Left lobe of liver (tissue), 2 donors: Measurements from ENCODE around the gene FXYD4. TPM values are rescaled to one million over a fixed set of nuclear protein-coding genes. Genes with fewer than 3 reads are reported as not detected.

Source experiments
- ATAC-seq: fragments of 200-7000 bp; cut with Tn5 transposase; one replicate; pipeline ENCODE4 v1.9.1; 2020; ENCODE audit warnings: mild to moderate bottlenecking, moderate library complexity
- DNase-seq: peaks from one replicate; pipeline ENCODE4 v3.0.0-alpha.2; 2020; ENCODE audit warnings: low spot score
- total RNA-seq: library from RNA; stranded (reverse); gene quantifications from one replicate; pipeline ENCODE4 v1.2.1, GENCODE V29; 2021
- donor health status: DM: no; HTN: no; CAD: no; lungs with moderate emphysema.
- donor health status: DM: no; HTN: yes; CAD: no.

FXYD4 gene
- total RNA-seq, 1 donor from 2014 or later, result not detected

DNA sequence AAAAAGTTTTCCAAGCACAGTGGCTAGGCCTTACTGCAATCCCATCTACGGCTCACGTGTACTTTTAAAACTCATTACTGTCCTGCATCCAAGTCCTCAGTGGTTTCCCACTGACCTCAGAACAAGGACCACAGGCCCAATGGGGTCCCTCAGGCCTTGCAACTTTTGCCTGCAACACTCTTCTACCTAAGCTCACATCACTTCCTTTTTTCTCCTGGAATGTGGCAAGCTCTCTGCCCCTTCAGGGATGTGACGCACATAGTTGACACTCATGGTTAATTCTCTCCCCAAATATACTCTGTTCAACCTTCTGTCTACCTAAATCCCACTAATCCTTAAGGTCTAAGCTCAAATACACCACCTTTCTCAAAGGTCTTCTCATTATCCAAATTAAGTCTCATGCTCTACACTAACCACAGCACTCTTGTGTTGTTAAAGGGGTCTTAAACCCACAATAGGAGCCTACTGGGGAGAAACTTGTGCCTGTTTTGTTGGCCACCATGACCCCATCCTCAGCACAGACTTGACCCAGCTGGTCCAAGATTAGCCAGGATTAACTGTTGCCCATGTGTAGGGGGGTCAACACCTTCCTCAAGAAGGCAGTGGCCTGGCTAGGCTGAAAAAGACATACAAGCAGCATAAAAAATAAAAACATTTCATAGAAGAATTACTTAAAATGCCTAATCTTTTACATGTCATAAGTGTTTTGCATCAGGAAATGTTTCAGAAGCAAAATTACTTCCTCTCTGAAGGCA, 22.3 kb downstream of the FXYD4 start:
- DNase-seq (no peak), ATAC-seq (no peak)

DNA sequence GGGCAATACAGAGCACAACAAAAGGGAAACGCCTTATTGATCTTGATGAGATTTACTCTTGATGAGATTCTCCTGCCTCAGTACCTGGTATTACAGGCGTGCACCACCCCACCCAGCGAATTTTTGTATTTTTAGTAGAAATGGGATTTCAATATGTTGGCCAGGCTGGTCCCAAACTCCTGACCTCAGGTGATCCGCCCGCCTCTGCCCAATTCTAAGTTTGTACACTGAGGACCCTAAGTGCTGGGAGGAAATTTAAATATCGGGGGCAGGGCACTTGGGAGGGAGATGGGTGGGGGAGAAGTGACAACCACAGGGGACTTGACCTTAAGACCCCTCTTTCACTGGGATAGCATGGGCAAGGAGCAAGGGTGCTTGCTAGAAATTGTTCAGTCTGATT, 23.4 kb downstream of the FXYD4 start:
- DNase-seq, result no peak
- no peak for ATAC-seq

DNA sequence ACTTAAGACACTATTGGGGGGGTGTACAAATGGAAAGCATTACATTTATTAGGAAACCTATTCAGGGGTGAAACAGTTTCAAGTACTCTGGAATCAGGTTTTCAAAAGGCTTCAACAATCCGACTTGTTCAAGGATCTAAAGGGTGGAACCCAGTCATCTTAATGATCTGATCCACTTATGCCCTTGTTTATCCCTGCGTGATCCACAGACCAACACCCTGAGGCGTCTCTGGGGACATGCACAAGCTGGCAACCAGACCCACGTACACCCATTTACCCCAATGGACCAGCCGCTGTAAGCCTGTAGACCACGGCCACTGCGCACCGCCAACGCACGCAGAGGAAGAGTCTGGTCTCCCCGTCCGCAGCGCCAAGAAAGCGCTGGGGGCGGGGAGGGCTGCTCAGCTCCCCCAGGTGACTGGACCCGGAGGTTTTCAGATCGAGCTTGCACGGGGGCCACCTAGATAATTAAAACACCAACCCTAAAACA, 24.2 kb downstream of the FXYD4 start:
- DNase-seq, result no peak
- ATAC-seq, result peak; percentile 1

DNA sequence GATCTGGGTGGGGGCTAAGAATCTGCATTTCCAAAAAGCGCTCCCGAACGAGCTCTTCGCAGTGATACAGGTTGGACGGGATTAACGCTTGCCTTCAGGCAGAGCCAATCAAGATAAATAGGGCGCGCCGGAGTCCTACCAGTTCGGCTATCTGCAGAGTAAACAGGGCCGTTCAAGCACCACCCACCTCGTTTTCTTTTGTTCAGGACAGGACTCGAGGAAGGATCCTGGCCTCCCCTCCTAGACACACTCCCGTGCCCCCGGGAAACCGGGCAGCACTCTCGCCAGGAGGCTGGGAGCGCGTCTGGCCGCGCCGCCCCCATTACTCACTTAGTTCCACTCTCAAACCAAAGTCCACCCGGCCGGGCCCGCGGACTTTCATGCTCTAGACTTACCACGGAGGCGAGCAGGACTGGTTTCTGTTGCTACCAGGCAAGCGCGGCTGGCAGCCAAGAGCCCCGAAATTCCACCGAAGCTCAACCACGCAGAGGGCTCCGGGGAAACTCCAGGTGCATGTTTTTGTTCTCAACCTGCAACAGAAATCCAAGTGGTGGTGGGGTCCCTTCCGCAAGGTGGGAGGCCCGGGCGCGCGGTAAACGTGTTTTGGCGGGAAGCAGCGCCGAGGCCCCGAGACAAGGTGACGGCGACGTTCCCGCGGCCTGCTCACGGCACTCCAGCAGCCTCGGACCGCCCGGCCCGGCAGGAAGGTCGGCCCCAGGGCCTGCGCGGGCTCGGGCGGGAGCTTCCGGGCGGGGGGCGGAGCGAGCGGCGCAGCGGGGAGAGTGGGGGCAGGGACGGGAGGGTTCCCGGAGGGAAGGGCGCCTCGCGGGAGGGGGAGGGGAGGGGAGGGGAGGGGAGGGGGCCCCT, 24.9 kb downstream of the FXYD4 start:
- peak; percentile 84 for ATAC-seq
- peak; percentile 87 for DNase-seq

DNA sequence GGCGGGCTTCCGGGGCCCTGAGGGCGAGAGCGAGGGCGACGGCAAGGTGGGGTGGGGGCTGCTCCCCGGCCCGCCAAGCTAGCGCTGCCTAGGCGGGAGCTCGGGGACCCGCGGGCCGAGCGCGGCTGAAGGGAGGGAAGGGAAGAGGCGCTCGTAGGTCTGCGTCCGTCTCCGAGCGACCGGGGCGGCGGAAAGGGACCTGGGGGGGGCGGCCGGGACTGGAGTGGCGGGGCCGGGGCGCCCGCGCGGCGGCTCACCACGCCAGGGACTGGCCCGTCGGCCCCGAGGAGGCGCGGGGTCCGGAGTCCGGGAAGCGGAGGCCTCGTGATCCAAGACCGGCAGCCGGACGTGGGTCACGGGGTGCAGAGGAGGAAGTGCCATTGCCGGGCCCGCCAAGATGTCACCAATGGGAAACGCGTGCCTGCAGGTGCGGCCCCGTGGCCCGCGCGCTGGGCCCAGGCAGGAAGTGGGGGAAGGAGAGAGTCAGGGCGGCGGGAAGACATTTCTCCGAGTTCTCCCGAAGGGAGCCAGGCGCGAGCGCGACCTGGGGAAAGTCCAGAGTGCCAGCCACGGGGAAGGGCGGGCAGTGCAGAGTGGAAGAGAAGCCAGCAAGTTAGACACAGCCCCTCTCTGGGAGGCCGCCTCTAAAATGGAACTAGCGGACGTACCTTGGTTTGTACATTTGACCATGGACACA, 25.6 kb downstream of the FXYD4 start:
- ATAC-seq (peak; percentile 76), DNase-seq (peak; percentile 98)

DNA sequence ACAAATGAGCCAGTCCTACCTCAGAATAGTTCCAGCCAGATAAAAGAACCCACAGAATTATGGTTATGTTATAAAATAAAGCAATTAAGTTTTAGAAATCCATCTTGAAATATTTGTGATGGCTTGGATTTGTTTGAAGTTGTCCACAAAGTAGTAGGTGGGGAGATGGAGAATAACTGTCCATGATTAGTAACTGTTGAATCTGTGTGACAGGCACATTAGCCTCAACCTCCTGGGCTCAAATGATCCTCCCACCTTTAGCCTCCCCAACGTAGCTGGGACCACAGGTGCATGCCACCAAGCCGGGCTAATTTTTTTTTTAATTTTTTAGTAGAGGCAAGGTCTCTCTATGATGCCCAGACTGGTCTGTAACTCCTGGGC, 27.5 kb downstream of the FXYD4 start:
- no peak for DNase-seq
- ATAC-seq, result no peak

DNA sequence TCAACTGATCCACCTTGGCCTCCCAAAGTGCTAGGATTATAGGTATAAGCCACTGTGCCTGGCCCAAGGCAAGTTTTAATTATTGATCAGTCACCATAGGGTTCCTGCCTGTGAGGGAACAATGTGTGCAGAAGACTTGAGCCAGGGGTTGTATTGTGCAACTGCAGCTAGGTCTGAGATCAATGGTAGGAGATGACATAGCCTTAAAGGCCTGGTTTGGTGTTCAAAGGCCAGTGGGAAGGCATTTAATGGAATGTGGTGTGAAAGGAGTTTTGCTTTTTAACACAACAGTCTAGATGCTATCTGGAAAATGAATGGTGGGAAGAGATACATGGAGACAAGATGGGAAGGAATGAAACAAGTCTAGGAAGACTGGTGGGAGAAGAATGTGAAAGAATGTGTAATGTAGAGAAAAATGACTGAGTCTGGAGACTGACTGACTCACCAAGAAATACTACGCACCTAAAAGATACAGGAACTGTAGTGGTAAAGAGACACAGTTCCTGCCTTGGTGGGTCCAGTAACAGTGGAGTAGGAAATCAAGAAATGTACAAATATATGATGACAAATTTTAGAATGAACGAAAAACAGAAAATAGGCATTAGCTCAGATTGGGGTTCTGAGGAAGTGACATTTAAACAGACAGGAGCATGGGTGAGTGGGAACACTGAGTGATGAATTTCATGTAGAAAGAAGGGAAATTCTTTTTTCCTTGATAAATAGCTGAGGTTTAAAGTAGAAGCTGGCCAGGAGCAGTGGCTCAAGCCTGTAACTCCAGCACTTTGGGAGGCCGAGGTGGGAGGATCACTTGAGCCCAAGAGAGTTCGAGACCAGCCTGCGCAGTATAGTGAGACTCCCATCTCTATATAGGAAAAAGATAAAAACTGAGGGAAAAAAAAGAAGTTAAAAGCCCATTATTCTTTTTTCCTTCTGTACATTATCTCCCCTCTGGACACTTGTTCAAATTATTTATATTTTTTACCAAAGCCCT, 28.2 kb downstream of the FXYD4 start:
- peak; percentile 70 for DNase-seq
- ATAC-seq, result peak; percentile 14

DNA sequence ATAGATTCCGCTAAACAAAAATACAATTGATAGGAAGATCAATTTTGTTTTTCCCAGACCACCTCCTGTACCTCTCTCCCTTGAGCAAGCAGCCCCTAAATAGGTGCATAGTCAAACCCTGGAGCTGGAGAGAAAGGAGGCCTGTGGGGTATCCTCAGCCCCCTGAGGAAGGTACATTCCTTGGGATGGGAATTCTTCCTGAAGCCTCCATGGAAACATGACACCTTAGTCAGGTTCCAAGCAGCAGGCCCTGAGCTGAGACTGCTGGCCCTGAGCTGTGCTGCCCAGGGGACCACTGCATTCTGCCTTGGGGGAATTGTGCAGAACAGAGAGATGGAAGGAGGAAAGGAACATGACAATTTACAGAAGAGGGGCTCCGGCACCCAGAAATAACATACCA, 30.2 kb downstream of the FXYD4 start:
- no peak for ATAC-seq
- DNase-seq, result no peak

DNA sequence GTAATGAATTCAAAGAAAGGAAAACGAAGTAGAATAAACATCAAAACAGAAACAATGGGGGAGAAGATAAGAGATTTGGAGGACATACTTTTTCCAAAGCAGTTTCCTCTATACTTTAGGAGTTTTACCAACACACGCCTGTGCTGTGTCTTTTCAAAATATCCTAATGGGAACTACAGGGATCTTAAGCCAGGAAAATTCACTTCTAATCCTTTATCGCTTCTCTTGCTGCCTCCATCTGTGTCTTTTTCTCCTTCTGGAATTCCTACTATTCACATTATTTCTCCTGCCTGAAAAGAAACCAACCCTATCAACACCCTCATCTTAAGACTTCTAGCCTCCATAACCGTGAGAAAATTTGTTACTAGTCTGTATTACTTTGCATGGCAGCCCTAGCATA, 30.7 kb downstream of the FXYD4 start:
- no peak for ATAC-seq
- DNase-seq, result no peak

DNA sequence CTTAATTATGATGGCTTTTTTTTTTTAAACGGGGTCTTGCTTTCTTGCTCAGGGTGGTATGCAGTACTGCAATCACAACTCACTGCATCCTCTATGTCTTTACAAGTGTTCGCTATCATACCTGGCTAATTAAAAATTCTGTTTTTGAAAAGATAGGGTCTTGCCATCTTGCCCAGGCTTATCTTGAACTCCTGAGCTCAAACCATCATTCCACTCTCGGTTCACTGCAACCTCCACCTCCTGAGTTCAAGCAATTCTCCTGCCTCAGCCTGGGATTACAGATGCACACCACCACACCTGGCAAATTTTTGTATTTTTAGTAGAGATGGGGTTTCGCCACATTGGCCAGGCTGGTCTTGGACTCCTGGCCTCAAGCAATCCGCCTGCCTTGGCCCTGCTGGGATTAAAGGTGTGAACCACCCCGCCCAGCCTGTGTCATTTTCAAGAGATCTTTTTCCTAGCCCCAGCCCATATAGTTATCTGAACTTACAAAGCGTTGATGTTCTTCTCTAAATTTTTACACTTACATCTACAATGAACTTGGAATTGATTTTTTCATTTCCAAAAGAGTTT, 31.5 kb downstream of the FXYD4 start:
- DNase-seq (no peak), ATAC-seq (no peak)

DNA sequence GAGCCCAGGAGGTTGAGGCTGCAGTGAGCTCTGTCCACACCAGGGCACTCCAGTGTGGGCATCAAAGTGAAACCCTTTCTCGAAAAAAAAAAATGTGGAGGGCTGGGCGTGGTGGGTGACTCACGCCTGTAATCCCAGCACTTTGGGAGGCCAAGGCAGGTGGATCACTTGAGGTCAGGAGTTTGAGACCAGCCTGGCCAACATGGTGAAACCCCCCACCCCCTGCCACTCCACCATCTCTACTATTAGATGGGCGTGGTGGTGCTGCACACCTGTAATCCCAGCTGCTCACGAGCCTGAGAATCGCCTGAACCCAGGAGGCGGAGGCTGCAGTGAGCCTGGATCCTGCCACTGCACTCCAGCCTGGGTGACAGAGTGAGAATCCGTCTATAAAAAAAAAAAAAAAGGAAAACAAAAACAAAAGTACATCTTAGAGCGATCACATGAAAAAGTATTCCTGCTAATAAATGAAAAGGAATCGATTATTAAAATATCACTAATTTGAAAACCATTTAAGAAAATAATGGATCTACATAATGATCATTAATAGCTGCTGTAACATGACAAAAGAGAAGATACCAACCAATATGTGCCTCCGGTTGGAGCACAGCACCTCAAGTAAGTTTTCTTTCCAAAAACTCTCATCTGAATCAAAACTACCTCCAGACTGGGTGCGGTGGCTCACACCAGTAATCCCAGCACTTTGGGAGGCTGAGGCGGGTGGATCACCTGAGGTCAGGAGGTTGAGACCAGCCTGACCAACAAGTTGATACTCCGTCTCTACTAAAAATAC, 32.7 kb downstream of the FXYD4 start:
- ATAC-seq (no peak), DNase-seq (no peak)

DNA sequence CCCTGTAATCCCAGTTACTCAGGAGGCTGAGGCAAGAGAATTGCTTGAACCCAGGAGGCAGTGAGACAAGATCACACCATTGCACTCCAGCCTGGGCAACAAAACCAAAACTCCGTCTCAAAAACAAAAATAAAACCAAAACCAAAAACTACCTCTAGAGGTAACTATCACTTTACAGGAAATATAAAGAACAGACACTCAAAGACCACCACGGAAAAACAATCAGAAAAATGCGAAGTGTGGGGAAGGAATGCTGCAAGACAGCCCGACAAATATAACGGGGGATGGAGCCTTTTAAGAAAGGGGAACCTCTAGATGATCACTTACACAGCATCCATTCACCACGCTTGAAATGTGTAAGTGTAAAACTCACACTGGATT, 33.3 kb downstream of the FXYD4 start:
- ATAC-seq, result no peak
- DNase-seq, result no peak

DNA sequence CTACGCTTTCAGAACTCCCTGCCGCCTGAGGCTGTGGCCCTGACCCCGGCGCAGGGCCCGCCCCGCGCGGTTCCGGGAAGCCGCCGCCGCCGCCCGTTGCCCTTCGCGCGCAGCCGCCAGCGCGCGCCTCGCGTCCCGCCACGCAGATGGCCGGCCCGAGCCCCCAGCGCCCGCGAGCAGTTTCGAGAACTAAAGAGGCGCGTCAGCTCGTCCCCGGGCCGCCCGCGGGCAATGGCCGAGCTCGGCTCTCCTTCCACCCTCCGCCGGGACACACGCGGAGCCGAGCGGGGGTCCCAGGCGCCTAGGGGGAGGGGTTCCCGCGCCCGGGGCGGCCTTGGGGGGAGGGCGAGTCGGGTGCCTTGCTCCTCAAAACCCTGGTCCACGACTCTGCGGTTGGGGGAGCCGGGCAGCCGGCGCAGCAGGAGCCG, 35.7 kb downstream of the FXYD4 start:
- peak; percentile 47 for ATAC-seq
- DNase-seq, result peak; percentile 75

DNA sequence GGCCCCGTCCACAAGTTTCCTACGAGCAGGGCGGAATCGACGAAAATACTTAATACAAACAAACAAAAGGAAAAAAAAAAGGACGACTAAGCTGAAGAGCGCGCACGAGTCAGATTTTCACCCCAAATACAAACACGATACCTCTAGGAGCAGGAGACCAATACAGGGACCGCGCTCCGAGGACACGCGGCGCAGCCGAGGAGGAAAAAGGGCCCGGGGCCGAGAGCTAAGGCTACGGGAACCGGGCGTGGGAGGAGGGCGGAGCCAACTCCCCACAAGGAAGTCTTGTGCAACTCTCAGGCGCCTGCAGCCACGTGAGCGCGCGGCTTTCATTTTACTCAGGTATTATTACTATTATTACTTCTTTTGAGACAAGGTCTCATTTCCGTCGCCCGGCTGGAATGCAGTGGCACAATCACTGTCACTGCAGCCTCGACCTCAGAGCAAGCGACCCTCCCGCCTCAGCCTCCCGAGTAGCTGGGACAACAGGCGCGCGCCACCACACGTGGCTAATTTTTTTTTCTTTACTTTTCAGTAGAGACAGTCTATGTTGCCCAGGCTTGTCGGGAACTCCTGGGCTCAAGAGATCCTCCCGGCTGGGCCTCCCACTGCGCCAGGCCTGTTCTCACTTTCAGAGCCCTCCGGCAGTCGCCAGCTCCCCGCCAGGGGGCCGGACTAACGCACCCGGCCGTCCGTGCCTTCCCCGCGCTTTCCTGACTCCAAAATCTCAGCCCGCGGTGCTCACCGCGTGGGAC, 36.3 kb downstream of the FXYD4 start:
- ATAC-seq (peak; percentile 70), DNase-seq (peak; percentile 93)

DNA sequence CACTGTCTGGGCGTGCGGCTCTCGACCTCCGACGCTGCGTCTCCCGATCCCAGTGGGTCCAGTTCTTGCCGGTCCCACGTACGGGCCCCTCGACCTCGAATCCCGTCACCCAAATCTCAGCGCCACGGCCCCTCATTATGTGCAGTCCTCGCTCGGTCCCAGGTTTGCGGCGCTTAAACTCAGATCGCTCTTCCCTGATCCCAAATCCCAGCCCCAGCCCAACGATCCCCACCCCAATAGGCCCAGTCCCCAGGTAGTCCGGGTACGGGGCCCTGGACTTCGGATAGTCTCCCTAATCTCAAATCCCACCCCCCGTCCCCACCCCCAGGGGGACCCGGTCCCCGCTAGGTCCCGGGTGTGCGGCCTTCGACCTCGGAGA, 36.9 kb downstream of the FXYD4 start:
- ATAC-seq (no peak), DNase-seq (peak; percentile 56)

DNA sequence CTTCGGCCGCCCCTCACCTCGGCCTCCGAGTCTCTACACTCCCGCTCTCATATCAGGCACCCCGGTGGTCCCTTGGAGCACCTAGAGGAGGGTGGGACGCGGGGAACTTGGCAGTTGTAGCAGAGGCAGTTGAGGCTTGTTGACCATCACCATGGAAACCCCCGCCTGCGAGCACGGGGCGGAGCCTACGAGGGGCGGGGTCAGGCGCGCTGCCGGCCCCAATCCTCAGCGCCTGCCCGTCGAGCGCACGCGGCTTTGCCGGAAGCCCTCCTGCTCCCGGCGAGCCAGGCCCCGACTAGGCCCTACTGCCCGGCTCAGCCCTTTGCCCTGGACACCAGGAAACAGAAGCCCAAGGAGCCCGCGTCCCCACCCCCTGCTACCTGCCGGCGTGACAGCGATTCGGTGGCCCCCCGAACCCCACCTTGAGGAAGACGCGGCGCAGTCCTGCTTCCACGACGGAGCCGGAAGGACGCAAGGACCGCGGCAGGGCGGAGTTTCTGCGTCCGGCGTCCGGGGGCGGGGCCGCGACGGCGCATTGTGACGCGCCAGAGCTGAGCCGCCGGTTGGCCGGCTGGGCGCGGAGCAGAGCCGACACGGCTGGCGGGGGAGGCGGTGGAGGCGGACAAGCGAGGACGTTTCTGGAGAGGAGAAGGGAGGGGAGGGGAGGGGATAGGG, 37.4 kb downstream of the FXYD4 start, which contains the start of gene HNRNPF:
HNRNPF (minus strand) TSS at position 477 of the 675 bp plus-strand sequence. CDS start 21,302 bp downstream, outside the sequence.
- peak; percentile 97 for DNase-seq
- peak; percentile 82 for ATAC-seq

DNA sequence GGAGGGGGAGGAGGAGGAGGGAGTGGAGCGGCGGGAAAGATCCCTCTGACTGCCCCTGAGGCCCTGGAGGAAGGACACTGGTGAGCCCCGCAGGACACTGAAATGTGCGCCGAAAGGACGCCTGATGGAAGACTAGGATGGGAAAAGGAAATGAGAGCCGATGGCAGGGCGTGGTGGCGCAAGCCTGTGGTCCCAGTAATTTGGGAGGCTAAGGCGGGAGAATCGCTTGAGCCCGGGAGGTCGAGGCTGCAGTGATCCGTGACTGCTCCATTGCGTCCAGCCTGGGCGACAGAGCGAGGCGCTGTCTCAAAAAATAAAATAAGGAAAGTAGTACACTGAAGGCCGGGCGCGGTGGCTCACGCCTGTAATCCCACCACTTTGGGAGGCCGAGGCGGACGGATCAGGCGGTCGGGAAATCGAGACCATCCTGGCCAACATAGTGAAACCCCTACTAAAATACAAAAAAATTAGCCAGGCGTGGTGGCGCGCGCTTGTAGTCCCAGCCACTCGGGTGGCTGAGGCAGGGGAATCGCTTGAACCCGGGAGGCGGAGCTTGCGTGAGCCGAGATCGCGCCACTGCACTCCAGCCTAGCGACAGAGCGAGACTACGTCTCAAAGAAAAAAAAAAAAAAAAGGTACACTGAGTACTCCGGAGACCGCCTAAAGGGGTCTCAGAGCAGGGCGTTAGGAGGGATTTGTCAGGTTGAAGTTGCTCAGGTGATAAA, 38.1 kb downstream of the FXYD4 start:
- peak; percentile 60 for DNase-seq
- peak; percentile 7 for ATAC-seq
